Measurements from ENCODE around the gene GRIK4. TPM values are rescaled to one million over a fixed set of nuclear protein-coding genes. Genes with fewer than 3 reads are reported as not detected.

Gene GRIK4
- total and polyA plus RNA-seq, 9 of the 15 experiments (the other 6 are each of a cell fraction or from before 2014, with no cell fraction given) = not detected

- in situ Hi-C loops (cut with MboI) = no loop called here
- peaks cover 27 to 92% of the 10 kb centered on the region in 2 experiments for H3K27me3 ChIP-seq (ENCODE audit: control insufficient read depth in 2 of 2, insufficient read depth in 2 of 2, low read length in 2 of 2)
- DNase-seq (ENCODE audit: extremely low read depth in 1 of 4, low spot score in 3 of 4) = no peak
- ChIA-PET POLR2A (no interaction called here), CTCF (ENCODE audit: low intra/inter-chr PET ratio) (no interaction called here)
- H3K36me3 ChIP-seq (ENCODE audit: control insufficient read depth, insufficient read depth, low read length) = no peaks in the 10 kb centered on the region
- FAIRE-seq = no peak
- no peak overlapping the region for H3K9ac ChIP-seq (ENCODE audit: insufficient read depth in 1 of 2, low read depth in 2 of 2, low read length in 2 of 2)
- no peak overlapping the region for H3K4me3 ChIP-seq
- no peak overlapping the region for H3K27ac ChIP-seq (ENCODE audit: extremely low read depth, low read depth, low read length)
- no peaks in the 10 kb centered on the region for H3K4me1 ChIP-seq (replicated peaks in 1 of 2; ENCODE audit: control insufficient read depth in 2 of 2, insufficient read depth in 2 of 2, low read length in 2 of 2)
- intact Hi-C loops (cut with micrococcal nuclease) = no loop called here
- H4K20me1 ChIP-seq (replicated peaks; ENCODE audit: control insufficient read depth, insufficient read depth, low read length) = no peaks in the 10 kb centered on the region; the same call in 1 of the 2 replicates
- no peak for ATAC-seq
- H3K79me2 ChIP-seq (ENCODE audit: control insufficient read depth, insufficient read depth, low read length) = no peaks in the 10 kb centered on the region
- H3K9me1 ChIP-seq (ENCODE audit: control insufficient read depth, insufficient read depth, low read length) = no peaks in the 10 kb centered on the region
- WGBS (ENCODE audit: insufficient coverage, low coverage, missing lambda C conversion rate) = 0% methylated on average over 2 of the region's 2 CpGs
- H2AFZ ChIP-seq (ENCODE audit: low read depth, low read length) = no peak overlapping the region
- no TSS peak for BruUV-seq (replicated peaks)
- H3K4me2 ChIP-seq (ENCODE audit: insufficient read depth, low read length) = no peak overlapping the region
- H3K9me3 ChIP-seq (replicated peaks; ENCODE audit: control insufficient read depth, insufficient read depth, low read depth, low read length) = no peaks in the 10 kb centered on the region
- TF ChIP-seq, protein P1, sequence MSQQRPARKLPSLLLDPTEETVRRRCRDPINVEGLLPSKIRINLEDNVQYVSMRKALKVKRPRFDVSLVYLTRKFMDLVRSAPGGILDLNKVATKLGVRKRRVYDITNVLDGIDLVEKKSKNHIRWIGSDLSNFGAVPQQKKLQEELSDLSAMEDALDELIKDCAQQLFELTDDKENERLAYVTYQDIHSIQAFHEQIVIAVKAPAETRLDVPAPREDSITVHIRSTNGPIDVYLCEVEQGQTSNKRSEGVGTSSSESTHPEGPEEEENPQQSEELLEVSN (IDR thresholded peaks at IDR 0.05; ENCODE audit: borderline replicate concordance in 1 of 2, extremely low read depth in 1 of 2, insufficient read depth in 1 of 2, insufficient read length in 1 of 2, low read depth in 1 of 2, low read length in 1 of 2, poor library complexity in 1 of 2, severe bottlenecking in 1 of 2) = no peak
- TF ChIP-seq CHD4 (IDR thresholded peaks at IDR 0.05; ENCODE audit: insufficient read depth, insufficient replicate concordance, low read depth, low read length, poor library complexity, severe bottlenecking) (no peak), PCBP2 (IDR thresholded peaks at IDR 0.05; ENCODE audit: low read depth, low read length, poor library complexity, severe bottlenecking) (no peak), REST (IDR thresholded peaks at IDR 0.05; ENCODE audit: borderline replicate concordance) (no peak), REST (CRISPR knock-in tag; IDR thresholded peaks at IDR 0.05; ENCODE audit: low read depth) (no peak), ILK (tag; IDR thresholded peaks at IDR 0.05; ENCODE audit: borderline replicate concordance, low read depth) (no peak), THRAP3 (IDR thresholded peaks at IDR 0.05; ENCODE audit: borderline replicate concordance) (no peak), CAMTA2 (CRISPR knock-in tag; conservative IDR thresholded peaks at IDR 0.05) (no peak)
- TF ChIP-seq, protein P2, sequence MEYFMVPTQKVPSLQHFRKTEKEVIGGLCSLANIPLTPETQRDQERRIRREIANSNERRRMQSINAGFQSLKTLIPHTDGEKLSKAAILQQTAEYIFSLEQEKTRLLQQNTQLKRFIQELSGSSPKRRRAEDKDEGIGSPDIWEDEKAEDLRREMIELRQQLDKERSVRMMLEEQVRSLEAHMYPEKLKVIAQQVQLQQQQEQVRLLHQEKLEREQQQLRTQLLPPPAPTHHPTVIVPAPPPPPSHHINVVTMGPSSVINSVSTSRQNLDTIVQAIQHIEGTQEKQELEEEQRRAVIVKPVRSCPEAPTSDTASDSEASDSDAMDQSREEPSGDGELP (CRISPR knock-in tag; IDR thresholded peaks at IDR 0.05; ENCODE audit: borderline replicate concordance) = no peak
- TF ChIP-seq, protein P3, sequence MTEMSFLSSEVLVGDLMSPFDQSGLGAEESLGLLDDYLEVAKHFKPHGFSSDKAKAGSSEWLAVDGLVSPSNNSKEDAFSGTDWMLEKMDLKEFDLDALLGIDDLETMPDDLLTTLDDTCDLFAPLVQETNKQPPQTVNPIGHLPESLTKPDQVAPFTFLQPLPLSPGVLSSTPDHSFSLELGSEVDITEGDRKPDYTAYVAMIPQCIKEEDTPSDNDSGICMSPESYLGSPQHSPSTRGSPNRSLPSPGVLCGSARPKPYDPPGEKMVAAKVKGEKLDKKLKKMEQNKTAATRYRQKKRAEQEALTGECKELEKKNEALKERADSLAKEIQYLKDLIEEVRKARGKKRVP (CRISPR knock-in tag; IDR thresholded peaks at IDR 0.05) = no peak
Observed at GRCh38 chr11:120630122-120630521, 118.6 kb downstream of the GRIK4 start.

All from K562 (cell line).